ENCODE data around the gene ARAP2.

Gene ARAP2

DNA sequence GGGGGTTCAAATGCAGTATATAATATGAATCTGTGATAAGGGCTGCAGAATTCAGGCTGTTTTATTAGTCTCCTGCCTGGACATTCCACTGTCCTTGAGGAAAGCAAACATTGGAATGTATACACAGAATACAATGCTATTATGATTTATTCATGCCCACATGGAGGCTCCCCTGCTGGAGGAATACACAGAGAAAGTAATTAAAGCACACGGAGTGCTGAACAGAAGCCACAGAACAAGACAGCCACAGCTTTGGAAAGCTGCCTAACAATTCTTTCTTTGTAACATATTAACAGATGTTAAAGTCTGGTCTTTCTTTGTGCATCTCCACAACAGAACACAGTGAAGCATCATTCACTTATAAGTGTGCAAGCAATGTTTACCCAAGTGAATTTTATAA, 155.8 kb downstream of the ARAP2 start:
- DNase-seq, result no peak

DNA sequence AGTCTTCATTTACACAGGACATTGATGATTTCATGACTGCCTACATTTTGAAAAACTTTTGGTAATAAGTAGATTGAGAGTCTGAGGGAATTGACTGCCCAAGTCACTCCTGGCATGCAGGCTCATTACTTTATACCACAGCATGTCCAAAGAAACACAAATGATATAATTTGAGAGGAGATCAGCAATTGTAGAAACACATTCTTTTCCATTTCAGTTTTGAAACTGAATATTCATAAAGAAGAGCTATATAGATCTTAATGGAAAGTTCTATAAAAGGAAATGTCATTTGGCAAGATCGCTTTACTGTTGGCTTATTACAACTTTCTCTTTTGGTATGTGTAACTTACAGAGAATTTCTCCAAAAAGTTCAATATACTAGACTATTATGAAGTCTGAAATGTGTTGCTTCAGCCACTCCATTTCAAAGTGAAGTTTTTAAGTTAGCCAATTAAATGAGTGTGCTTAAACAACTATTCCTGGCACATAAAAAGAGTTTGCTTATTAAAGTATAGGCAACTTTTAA, 158.0 kb downstream of the ARAP2 start:
- no peak for DNase-seq

DNA sequence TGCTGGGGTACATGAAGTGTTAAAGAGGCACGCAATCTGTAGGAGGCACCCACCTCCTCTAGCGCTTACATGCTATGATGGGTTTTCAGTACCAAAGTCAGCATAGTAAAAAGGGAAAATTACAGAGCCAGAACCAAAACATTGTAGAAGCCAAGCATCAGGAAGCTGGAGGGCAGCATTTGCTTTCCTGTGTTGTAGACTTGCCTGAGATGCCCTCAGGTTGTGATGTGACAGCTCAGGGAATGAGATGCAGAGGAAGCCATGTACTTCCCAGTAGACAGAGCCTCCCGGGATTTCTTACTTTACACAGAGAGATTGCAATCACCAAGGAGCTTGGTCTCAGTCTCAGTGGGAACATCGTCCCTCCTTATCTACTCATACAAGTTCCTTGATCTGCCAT, 161.5 kb downstream of the ARAP2 start:
- DNase-seq, result no peak

DNA sequence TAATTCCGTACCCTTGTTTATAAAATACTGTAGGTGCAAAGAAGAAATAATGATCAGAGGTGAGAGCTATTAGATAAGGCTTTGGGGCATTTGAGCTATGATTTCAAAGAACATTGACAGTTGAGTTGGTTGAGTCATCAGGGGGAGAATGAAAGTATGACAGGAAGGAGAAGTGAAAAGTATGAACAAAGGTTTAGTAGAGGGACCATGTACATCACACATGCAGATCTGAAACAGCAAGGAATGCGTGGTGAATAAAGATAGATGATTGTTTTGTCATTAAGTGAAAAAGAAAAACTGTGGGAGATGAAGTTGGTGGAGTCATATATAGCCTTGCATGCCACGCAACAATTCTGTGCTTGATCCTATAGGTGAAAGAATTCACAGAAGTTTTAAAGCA, 163.1 kb downstream of the ARAP2 start:
- no peak for DNase-seq

DNA sequence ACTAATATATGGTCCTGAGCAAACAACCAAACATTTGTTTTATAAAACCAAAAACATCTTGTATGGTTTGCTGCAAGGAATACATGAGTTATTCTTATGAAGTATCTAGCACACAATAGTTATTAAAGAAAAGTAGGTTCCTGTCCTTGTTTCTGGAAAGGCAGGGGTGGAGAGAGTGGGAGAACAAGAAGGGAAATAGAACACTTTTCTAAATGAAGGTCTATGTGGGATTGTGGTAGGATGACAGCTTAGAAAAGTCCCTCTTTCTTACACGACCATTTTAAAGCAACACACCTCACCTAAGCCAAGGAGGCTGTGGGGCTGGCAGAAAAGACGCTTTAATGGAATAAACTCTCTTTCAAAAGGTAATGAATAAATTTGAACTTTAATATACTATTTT, 164.6 kb downstream of the ARAP2 start:
- no peak for DNase-seq

DNA sequence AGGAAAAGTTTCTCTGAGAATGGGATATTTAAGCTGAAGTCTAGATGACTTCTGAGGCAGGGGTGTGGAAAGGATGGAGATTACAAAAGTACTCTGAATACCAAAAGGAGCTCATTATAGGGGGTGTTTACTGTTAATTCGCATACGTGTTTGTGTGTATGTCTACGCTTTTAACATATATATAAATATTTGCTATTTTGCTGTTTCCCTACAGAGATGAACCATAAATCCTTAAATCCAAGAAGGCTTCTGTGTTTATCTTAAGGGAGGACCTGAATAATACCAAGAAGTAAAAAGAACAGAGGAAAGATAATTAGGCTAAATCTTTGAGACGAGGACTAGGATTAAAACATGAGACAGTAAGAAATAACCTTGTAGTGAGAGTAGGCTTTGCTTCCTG, 166.0 kb downstream of the ARAP2 start:
- DNase-seq, result no peak

DNA sequence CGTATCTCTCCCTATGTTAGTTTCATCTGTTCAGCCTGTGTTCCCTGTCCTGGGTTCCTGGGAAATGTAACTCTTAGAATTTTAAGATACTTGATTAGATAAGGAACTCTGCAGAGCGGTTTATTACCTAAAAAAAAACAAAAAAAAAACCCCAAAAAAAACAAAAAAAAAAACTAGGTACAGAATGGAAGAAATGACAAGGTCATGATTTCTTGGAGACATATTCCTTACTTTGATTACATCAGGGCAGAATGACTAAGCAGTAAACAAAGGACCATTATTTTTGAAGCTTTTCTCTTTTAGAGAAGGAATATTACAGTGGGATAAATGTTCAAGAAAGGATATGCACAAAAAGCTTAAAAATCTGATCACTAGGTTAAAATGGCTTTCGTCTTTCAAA, 171.8 kb downstream of the ARAP2 start:
- no peak for DNase-seq

DNA sequence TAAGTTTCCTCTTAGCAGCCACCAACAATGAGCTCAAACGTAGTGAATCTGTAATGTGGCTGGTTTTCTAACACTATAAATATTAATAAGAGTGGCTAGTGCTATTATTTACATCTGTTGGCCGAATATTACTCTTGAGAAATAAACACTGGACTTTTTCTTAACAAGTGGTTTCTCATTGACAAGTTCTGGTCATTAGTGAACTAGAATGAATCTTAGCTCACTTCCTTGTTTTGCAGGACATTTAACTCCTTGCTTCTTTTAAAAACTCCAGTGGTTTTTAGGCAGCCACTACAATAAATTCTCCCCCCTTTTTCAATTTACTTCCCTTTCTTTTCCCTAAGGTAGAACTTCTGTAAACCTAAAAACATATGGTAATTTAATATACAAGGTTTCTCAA, 177.2 kb downstream of the ARAP2 start:
- DNase-seq, result no peak

DNA sequence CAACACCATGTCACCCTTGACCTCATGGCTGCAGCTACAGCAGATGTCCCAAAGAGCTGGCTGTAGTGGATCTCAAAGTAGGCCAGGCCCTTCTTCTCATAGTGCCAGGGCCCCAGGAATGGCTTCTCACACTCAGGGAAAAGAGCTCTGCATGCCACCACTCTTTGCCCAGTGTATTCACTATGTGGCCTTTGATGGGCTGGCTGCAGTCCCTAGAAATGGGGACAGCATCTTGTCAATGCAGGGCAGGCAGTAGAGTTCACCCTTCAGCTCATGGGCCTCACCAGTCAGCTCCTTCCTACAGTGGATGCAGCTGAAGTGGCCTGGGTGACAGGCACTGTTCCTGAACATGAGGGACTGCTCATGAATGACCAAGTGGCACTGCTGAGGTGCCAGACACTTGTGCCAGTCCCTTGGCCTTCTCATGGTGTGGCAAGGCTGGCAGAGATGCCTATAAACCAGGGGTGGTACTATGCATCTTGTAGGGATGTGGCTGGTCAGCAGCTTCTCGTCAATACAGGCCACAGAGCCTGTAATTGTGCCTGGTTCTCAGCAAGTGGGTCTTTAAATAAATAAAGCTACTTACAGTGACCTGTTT, 178.9 kb downstream of the ARAP2 start:
- no peak for DNase-seq

DNA sequence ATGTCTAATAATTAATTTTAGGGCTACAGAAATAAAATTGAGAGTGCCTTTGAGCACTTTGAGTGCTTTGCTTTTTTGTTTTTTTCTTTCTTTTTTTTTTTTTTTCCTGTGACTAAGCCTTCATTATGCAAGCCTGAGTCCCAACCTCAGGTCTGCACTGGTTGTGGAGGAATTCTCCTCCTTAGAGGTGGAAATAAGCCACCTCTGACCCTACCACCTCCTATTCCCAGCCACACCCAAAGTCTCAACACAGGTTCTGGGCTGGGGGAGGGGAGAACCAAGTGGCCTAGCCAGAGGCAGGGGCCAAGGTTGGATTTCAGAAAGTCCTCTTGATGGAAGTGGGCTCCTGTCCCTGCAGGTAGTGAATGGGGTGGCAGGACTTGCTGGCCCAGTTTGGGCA, 180.2 kb downstream of the ARAP2 start:
- DNase-seq, result no peak

DNA sequence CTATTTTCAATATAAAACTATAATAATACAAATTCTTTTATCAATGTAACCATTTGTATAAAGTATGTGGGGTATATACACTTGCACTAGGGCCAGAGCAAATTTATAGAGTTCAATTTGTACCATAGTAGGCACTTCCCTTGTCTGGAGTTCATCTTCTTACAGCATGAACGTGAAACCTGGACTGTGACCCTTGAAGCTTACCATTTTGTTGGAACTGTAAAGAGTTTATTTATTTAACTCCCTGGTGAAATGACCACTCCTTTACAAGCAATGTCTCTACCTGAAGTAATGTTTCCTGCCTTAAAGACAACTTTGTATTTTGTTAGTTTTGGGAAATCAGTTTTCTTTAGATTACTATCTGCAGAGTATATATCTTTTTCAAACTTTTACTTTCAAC, 188.2 kb downstream of the ARAP2 start:
- no peak for DNase-seq

DNA sequence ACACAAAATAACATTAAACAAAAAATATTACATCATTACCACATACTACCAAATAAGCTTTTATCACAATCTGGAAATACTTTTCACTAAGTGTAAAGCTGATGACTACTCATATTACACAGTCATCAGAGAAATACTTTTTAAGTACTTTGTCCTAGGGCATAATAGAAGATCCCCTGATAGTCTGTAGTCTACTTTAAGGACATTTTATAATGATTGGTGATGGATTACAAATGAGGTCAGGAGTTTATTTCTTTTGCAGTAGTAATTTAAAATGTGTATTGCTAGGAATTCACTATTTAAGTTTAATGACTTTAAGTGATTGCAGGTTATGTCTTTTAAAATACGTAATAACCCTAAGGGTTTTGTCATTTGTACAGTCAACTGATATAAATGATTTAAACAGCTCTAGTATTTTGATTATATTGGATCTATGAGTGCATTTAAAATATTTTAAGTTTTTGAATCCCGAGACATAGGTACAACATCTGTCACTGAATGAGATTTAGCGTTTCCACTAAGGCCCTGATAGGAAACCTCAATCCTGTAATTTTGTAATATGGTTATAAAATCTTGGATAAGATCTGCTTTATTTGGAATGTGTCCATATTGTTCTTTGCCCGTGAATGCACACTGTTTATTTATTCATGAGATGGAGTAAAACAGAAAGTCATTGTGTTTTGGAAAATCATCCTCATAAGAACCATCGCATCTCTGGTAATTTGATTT, 189.5 kb downstream of the ARAP2 start:
- DNase-seq, result no peak

DNA sequence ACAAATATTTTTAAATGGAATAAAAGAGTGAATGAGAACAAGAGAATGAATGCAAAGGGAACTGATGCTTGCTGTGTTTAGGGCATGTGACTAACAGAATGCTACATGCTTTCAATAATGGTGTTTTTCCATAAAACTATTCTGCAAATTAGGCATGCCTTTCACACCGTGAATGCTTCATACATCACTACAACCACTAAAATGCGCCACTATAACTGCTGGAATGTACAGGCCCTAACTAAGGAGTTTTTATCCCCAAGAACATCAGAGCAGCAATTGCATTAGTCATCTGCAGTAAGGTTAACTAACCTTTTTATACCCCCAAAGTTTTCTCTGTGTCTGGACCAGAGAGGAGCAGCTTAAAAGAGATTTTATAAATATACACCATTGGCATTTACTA, 190.4 kb downstream of the ARAP2 start:
- DNase-seq, result no peak

DNA sequence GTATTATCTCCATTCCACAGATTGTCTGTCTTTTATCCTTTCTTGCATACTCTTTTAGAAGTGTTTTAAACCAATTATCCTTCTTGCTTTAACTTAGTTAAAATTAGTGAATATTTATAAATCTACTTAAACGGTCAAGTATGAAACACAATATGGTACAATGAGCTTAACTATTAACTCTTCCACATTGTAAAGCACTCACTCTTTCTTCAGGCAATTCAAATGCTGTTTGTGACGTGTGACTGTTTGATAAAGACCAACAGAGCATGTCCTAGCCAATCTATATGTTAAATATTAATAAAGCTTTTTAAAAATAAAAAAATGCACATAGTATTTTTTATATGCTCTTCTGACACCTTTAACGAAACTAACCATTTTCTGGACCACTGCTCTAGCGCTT, 192.7 kb downstream of the ARAP2 start:
- DNase-seq, result no peak

DNA sequence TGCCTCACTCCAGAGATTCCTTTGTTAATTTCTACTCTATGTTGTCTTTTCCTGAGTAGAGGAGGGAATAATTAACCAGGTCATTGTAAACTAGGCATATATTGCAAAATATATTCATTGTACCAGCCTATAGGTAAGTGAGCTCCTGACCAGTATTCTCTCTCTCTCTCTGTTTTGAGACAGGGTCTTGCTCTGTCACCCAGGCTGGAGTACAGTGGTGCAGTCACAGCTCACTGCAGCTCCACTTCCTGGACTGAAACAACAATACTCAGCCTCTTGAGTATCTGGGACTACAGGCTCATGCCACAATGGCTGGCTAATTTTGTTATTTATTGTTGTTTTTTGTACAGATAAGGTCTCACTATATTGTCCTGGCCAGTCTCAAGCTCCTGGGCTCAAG, 198.3 kb downstream of the ARAP2 start:
- DNase-seq, result no peak

DNA sequence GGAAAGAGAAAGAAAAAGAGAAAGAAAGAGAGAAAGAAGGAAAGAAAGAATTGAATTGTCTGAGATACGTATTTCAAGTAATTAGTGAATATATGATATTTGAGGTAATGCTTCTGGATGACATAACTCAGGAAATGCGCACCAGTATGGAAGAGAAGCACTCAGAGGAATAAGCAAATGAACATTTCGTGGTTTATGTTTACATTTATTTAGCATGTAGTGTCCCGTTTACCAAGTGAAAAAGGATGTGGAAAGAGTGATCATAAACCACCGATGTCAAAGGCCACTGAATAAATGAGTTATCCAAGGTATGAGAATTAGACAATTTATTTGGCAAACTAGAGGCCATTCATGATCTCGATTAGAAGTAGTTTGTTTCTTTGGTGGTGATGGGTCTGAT, 200.4 kb downstream of the ARAP2 start:
- DNase-seq, result no peak

DNA sequence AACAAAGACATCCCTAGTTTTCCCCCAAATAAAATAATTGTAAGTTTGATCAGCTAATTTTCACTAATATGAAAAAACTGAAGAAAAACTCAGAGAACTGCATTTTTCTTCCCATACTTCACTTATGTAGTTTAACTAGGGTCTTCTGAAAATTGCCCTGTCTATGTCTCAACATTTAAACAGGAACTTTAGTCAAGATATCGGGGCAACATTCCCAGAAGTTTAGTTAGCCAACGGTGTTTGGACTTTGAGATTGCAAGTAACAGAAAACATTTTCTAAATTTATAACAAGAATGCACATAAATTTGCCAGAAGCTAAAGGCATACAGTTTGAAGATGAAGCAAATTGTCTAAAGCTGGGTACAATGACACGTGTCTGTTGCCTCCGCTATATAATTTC, 201.1 kb downstream of the ARAP2 start:
- no peak for DNase-seq

DNA sequence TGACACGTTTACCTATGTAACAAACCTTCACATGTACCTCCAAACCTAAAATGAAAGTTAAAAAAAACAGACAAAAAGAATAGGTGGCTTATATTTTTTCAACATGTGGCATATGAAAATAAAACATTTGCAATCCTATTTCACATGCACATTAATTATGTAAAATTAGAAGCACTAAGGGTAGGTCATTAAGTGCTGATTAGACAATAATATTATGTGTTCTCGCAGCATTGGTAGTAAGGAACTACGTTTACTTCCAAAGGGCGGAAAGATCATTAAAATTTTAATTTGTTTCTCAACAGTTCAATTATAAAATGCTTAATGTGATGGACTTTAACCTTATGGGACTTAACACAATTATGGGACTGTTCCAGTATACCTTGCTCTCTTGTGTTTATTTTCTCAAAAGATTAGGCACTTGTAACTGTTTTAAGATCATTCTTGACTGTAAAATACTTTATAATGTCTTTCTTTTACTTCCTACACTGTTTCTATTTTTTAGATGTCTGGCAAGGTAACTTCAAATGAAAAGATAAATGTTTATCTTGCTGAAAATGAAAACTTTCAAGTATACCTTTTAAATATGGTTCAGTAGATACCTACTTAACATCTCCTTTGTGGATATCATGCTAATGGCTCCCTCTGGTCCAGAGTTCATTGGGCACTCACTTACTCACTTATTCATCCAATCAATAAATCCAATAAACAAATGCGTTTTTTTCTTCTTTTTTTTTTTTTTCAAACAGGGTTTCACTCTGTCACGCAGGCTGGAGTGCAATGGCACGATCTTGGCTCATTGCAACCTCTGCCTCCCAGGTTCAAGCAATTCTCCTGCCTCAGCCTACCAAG, 202.0 kb downstream of the ARAP2 start:
- no peak for DNase-seq

DNA sequence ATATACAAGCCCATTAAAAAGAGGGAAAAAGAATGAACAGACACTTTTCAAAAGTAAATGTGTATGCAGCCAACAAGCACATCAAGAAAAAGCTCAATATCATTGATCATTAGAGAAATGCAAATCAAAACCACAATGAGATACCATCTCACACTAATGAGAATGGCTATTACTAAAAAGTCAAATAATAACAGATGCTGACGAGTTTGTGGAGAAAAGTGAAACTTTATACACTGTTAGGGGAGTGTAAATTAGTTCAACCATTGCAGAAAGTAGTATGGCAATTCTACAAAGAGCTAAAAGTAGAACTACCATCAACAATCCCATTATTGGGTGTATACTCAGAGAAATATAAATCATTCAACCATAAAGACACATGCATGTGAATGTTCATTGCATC, 203.0 kb downstream of the ARAP2 start:
- DNase-seq, result no peak

DNA sequence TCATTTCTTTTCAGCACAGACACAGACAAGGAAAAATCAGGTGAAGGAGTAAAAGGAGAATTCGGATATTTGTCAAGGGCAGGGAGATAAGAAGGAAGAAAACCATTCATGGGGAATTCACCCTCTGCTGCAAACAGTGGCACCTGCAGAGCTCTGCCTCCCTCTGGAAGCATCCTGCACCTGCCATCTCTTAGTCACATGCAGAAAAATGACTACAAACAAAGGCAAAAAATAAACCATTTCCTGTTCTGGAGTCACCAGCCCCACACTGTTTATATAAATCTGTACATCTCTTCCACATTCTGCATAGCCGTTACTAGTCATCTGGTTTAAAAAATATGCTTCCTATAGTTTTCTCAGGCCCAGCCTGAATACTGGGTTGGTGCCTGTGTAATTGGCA, 205.3 kb downstream of the ARAP2 start:
- DNase-seq, result no peak

DNA sequence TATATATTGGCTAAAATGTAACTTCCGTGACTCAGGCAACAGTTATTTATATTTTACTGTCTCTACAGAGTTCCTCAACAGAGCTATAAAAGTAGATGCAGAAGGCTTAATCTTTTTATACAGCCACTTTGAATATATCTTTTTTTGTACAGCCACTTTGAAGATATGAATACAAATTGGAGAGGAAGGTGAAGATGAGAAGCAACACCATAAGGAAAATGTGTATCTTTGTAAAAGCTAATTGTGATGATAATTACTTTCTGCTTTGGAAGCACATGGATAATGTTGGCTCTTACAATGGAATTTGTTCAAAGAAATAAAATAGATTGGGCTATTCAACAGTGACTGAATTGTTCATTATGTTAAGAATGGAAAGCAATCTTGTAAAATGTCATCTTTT, 205.8 kb downstream of the ARAP2 start:
- no peak for DNase-seq

DNA sequence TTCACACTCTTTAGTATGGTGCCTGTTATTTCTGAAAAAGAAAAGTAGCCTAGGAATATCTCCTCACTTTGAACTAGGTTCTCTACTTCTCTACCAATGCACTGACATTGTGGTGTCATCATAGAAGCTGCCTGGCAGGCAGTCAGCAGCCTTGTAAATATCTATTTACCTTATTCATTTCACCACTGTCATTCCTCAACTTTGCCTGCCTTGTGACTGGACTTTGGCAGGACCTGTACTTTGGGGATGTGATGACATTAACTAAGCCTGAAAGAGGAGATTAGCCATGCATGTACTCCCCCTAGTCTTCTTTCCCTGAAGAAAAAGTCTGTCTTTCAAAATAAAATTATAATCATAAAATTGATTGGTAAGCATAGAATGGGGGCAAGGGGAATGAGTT, 207.2 kb downstream of the ARAP2 start:
- DNase-seq, result no peak

DNA sequence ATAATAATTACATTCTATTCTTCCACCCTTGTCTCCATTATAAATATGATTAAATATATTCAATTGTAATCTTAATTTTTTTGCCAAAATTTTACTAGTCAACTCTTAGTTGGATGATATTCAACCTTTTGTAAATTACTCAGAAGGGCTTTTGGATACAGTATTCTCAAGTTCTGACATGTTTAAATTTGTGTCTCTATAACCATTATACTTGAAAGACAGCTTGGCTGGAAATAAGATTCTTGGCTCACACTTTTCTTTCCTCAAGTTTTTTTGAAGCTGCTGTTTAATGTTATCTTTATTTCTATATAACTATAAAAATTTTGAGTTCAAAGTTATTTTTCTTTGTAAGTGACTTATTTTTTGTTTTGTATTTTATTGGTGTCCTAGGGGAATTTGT, 214.4 kb downstream of the ARAP2 start:
- DNase-seq, result no peak

DNA sequence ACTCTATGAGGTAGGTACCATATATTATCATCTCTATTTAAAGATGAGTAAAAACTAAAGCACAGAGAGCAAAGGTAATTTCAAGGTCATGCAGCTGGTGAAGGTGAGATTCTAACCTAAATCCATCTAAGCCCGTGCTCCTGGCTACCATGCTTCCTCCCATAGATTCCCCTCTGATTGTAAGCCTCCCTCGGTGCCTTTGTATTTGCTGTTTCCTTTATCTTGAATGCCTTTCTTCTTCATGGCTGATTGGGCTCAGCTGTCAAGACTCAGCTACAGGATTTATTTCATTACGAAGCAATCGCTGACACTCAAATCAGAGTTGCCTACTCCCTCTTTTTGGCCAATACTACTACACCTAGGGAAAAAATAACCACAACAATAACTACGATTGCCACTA, 217.1 kb downstream of the ARAP2 start:
- no peak for DNase-seq

All from hematopoietic multipotent progenitor cell treated with erythropoietin and hydrocortisone succinate and interleukin-3 and kit ligand, for 8 days (in vitro differentiated cells).